Body of pancreas (tissue), 4 donors: ENCODE results near the gene ZNF17.

ENCODE experiments used
- CTCF ChIP-seq, 7 experiments: fragments of 450-650 bp in 4 of 7; fragments of 200-600 bp in 3 of 7; sonication (generic) in 3 of 7; IDR thresholded peaks; one replicate each; pipeline ENCODE4 v1.5.1; 2016 to 2019; ENCODE audit warnings: antibody characterized with exemption in 7 of 7
- POLR2A ChIP-seq, 3 donors: fragments of 450-650 bp; IDR thresholded peaks; one replicate each; pipeline ENCODE4 v1.6.1; 2016; ENCODE audit warnings: antibody characterized with exemption in 3 of 3, mild to moderate bottlenecking in 2 of 3

- TF ChIP-seq CTCF (IDR thresholded peaks at IDR 0.05) (no peak), POLR2A (IDR thresholded peaks at IDR 0.05) (no peak)
Measured at GRCh38 chr19:57376151-57376550, 34.8 kb upstream of the ZNF17 start.
